ENCODE measurements around the gene SERINC2. TPM values are rescaled to one million over a fixed set of nuclear protein-coding genes. Genes with fewer than 3 reads are reported as not detected.
"Not testable (repeated sequence)": the region's sequence is repeated elsewhere in the genome, so short reads cannot be mapped to it uniquely, and the experiment has no call there.

The SERINC2 gene
- total RNA-seq, 1 donor from 2014 or later, result 23.2 TPM

DNA sequence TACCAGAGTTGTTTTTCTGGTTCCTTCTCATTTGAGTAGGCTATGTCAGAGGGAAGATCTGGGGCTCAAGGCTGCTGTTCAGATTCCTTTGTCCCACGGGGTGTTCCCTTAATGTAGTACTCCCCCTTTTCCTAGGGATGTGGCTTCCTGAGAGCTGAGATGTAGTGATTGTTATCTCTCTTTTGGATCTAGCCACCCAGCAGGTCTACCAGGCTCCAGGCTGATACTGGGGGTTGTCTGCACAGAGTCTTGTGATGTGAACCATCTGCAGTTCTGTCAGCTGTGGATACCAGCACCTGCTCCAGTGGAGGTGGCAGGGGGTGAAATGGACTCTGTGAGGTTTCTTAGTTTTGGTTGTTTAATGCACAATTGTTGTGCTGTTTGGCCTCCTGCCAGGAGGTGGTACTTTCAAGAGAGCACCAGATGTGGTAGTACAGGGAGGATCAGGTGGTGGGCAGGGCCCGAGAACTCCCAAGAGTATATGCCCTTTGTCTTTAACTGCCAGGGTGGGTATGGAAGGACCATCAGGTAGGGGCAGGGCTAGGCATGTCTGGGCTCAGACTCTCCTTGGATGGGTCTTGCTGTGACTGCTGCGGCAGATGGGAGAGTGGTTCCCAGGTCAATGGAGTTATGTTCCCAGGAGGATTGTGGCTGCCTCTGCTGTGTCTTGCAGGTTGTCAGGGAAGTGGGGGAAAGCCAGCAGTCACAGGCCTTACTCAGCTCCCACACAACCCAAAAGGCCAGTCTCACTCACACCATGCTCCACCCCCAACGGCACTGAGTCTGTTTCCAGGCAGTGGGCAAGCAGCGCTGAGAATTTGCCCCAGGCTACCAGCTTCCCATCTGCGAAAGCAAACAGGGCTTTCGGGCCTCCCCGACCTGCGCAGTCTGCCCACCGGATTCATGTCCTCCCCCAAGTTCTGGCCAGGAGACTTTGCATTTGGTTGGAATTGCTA is 64.2 kb downstream of the SERINC2 start:
- Histone ChIP-seq H3K27me3 (ENCODE audit: control insufficient read depth, insufficient read depth, low read length) (no peaks in the 10 kb centered on the region), H3K36me3 (ENCODE audit: control insufficient read depth, insufficient read depth, low read length) (no peaks in the 10 kb centered on the region), H3K4me3 (ENCODE audit: low read depth, low read length) (no peak overlapping the region)
- TF ChIP-seq CTCF (IDR thresholded peaks at IDR 0.05; ENCODE audit: insufficient read depth, low read length, severe bottlenecking), result no peak
- DNase-seq (ENCODE audit: low read depth) (peak; percentile 71), FAIRE-seq (peak; percentile 76)

- DNase-seq (ENCODE audit: low read depth) (no peak), FAIRE-seq (no peak)
- H3K4me3 ChIP-seq (ENCODE audit: low read depth, low read length), result no peak overlapping the region
Measured at GRCh38 chr1:31478167-31478566, 65.2 kb downstream of the SERINC2 start.

DNA sequence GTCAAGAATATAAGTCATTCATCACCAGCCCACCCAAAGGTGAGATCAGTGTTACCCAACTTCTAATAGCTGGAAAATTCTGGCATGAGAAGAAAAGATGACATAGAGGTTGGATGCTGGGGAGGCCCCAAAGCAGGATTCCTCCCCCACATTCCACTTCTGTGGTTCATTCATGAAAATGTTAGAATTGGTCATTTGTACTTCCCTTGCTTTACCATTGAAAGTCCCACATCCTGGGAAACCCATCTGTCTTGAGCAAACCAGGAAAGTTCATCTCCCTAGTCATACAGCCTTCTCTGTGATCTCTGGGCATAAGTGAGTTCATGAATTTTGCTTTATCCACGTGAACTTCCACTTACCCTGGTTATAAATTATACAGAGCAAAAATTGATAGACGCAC is 66.8 kb downstream of the SERINC2 start:
- FAIRE-seq (peak; percentile 32), DNase-seq (ENCODE audit: low read depth) (peak; percentile 30)
- H3K4me3 ChIP-seq (ENCODE audit: low read depth, low read length), result no peak overlapping the region
- no peaks in the 10 kb centered on the region for H3K27me3 ChIP-seq (ENCODE audit: control insufficient read depth, insufficient read depth, low read length)
- TF ChIP-seq CTCF (IDR thresholded peaks at IDR 0.05; ENCODE audit: insufficient read depth, low read length, severe bottlenecking), result no peak
- no peaks in the 10 kb centered on the region for H3K36me3 ChIP-seq (ENCODE audit: control insufficient read depth, insufficient read depth, low read length)

More at GRCh38 chr1:31478167-31478566, 65.2 kb downstream of the SERINC2 start:
- no peak for TF ChIP-seq CTCF (IDR thresholded peaks at IDR 0.05; ENCODE audit: insufficient read depth, low read length, severe bottlenecking)
- H3K36me3 ChIP-seq (ENCODE audit: control insufficient read depth, insufficient read depth, low read length), result no peaks in the 10 kb centered on the region
- H3K27me3 ChIP-seq (ENCODE audit: control insufficient read depth, insufficient read depth, low read length), result no peaks in the 10 kb centered on the region

GRCh38 chr1:31480426-31480825 is 67.4 kb downstream of the SERINC2 start:
- H3K36me3 ChIP-seq (ENCODE audit: control insufficient read depth, insufficient read depth, low read length); FAIRE-seq; DNase-seq (ENCODE audit: low read depth); H3K4me3 ChIP-seq (ENCODE audit: low read depth, low read length); H3K27me3 ChIP-seq (ENCODE audit: control insufficient read depth, insufficient read depth, low read length): not testable (repeated sequence)

GRCh38 chr1:31482482-31483011 is 69.5 kb downstream of the SERINC2 start:
- no peak for DNase-seq (ENCODE audit: low read depth)
- no peak for TF ChIP-seq CTCF (IDR thresholded peaks at IDR 0.05; ENCODE audit: insufficient read depth, low read length, severe bottlenecking)

More at GRCh38 chr1:31482482-31483011, 69.5 kb downstream of the SERINC2 start:
- no peak for FAIRE-seq
- Histone ChIP-seq H3K27me3 (ENCODE audit: control insufficient read depth, insufficient read depth, low read length) (no peaks in the 10 kb centered on the region), H3K36me3 (ENCODE audit: control insufficient read depth, insufficient read depth, low read length) (no peaks in the 10 kb centered on the region), H3K4me3 (ENCODE audit: low read depth, low read length) (no peak overlapping the region)

Data from bronchial epithelial cell (primary cell).